GM23338 (cell line): ENCODE results near the gene LHB. TPM values are rescaled to one million over a fixed set of nuclear protein-coding genes. Genes with fewer than 3 reads are reported as not detected.

ENCODE experiments used
- ATAC-seq: fragments of 200-7000 bp; cut with Tn5 transposase; 3 replicates; pipeline ENCODE4 v1.9.1; 2020
- DNase-seq: peaks from one replicate; pipeline ENCODE4 v3.0.0-alpha.2; 2015; ENCODE audit warnings: low spot score
- H2AFZ ChIP-seq: fragments of 200-600 bp; sonication (generic); 2 replicates; pipeline ENCODE4 v1.8.0; 2016; ENCODE audit warnings: antibody characterized with exemption, mild to moderate bottlenecking, moderate library complexity
- H3F3A ChIP-seq: fragments of 200-600 bp; sonication (generic); replicated peaks from 2 replicates; pipeline ENCODE4 v1.8.0; 2017; ENCODE audit warnings: antibody characterized with exemption, mixed run types, low read depth
- H3K27ac ChIP-seq: fragments of 200-600 bp; sonication (generic); 2 replicates; pipeline ENCODE4 v1.6.1; 2016; ENCODE audit warnings: low read depth
- H3K27me3 ChIP-seq: fragments of 200-600 bp; sonication (generic); 2 replicates; pipeline ENCODE4 v1.8.0; 2016; ENCODE audit warnings: mild to moderate bottlenecking, mixed run types, moderate library complexity; ENCODE audit not compliant: insufficient read depth
- H3K36me3 ChIP-seq: fragments of 200-600 bp; sonication (generic); 2 replicates; pipeline ENCODE4 v1.8.0; 2016; ENCODE audit warnings: mild to moderate bottlenecking; ENCODE audit not compliant: insufficient read depth
- H3K4me1 ChIP-seq: fragments of 200-600 bp; sonication (generic); 2 replicates; pipeline ENCODE4 v1.8.0; 2016; ENCODE audit warnings: mild to moderate bottlenecking, moderate library complexity; ENCODE audit not compliant: insufficient read depth
- H3K4me2 ChIP-seq: fragments of 200-600 bp; sonication (generic); 2 replicates; pipeline ENCODE4 v1.7.1; 2017; ENCODE audit warnings: mixed run types
- H3K4me3 ChIP-seq: fragments of 200-600 bp; sonication (generic); 2 replicates; pipeline ENCODE4 v1.6.1; 2016; ENCODE audit warnings: mixed run types
- H3K79me2 ChIP-seq: fragments of 200-600 bp; sonication (generic); replicated peaks from 2 replicates; pipeline ENCODE4 v1.8.0; 2017; ENCODE audit warnings: mild to moderate bottlenecking; ENCODE audit not compliant: insufficient read depth
- H3K9me2 ChIP-seq: fragments of 200-600 bp; sonication (generic); 2 replicates; pipeline ENCODE4 v1.8.0; 2017; ENCODE audit not compliant: insufficient read depth
- H4K20me1 ChIP-seq: fragments of 200-600 bp; sonication (generic); replicated peaks from 2 replicates; pipeline ENCODE4 v1.8.0; 2017; ENCODE audit warnings: mild to moderate bottlenecking; ENCODE audit not compliant: insufficient read depth
- H3K27ac Mint-ChIP-seq: 2 replicates; pipeline ENCODE4 v1.8.0; 2020; ENCODE audit warnings: inconsistent platforms, mild to moderate bottlenecking, moderate library complexity, mixed read lengths
- H3K27me3 Mint-ChIP-seq: 3 replicates; pipeline ENCODE4 v1.8.0; 2022; ENCODE audit warnings: low read depth, mild to moderate bottlenecking, moderate library complexity, mixed read lengths, inconsistent platforms; ENCODE audit not compliant: insufficient read depth, poor library complexity
- H3K36me3 Mint-ChIP-seq: 3 replicates; pipeline ENCODE4 v1.8.0; 2021; ENCODE audit warnings: low read depth, mild to moderate bottlenecking, inconsistent platforms, moderate library complexity, mixed read lengths
- H3K4me1 Mint-ChIP-seq: 3 replicates; pipeline ENCODE4 v1.8.0; 2020; ENCODE audit warnings: mild to moderate bottlenecking, inconsistent platforms, mixed read lengths
- H3K4me3 Mint-ChIP-seq: 3 replicates; pipeline ENCODE4 v1.8.0; 2021; ENCODE audit warnings: moderate library complexity, mild to moderate bottlenecking, inconsistent platforms, mixed read lengths
- H3K9me3 Mint-ChIP-seq: 3 replicates; pipeline ENCODE4 v1.8.0; 2020; ENCODE audit warnings: moderate library complexity, mild to moderate bottlenecking, inconsistent platforms, mixed read lengths
- CREB1 ChIP-seq: fragments of 250-450 bp; sonication (Bioruptor Pico); IDR thresholded peaks from 2 replicates; pipeline ENCODE4 v1.5.0; 2020; ENCODE audit warnings: low read depth, mild to moderate bottlenecking, moderate library complexity
- EZH2 ChIP-seq: fragments of 200-600 bp; sonication (generic); IDR thresholded peaks from one replicate; pipeline ENCODE4 v1.8.0; 2017; ENCODE audit warnings: antibody characterized with exemption, mild to moderate bottlenecking, low read depth; ENCODE audit not compliant: unreplicated experiment
- EZH2phosphoT487 ChIP-seq: fragments of 200-600 bp; sonication (generic); IDR thresholded peaks from one replicate; pipeline ENCODE4 v1.8.1; 2018; ENCODE audit warnings: antibody characterized with exemption; ENCODE audit not compliant: unreplicated experiment
- JUNB ChIP-seq: IDR thresholded peaks from one replicate; pipeline ENCODE4 v1.6.1; 2016; ENCODE audit warnings: antibody characterized with exemption; ENCODE audit not compliant: unreplicated experiment
- NANOG ChIP-seq: IDR thresholded peaks from 2 replicates; pipeline ENCODE4 v1.6.1; 2016; ENCODE audit warnings: antibody characterized with exemption, borderline replicate concordance
- POLR2AphosphoS5 ChIP-seq: IDR thresholded peaks from 2 replicates; pipeline ENCODE4 v1.6.1; 2016; ENCODE audit warnings: antibody characterized with exemption, low read depth
- STAT1 ChIP-seq: IDR thresholded peaks from one replicate; pipeline ENCODE4 v1.6.1; 2016; ENCODE audit warnings: antibody characterized with exemption; ENCODE audit not compliant: unreplicated experiment
- ZNF114 ChIP-seq: fragments of 250-450 bp; sonication (Bioruptor Pico); IDR thresholded peaks from 2 replicates; pipeline ENCODE4 v1.5.0; 2020; ENCODE audit warnings: mild to moderate bottlenecking, moderate library complexity
- ZNF331 ChIP-seq: fragments of 250-450 bp; sonication (Bioruptor Pico); IDR thresholded peaks from 2 replicates; pipeline ENCODE4 v1.5.0; 2020; ENCODE audit warnings: low read depth, mild to moderate bottlenecking, moderate library complexity
- polyA plus RNA-seq: library from polyadenylated mRNA; unstranded; fragments of >200 nt; fragmentation: Nextera tagmentation; extraction: Ambion mirVana; gene quantifications from 2 replicates; pipeline ENCODE4 v1.2.1, GENCODE V29; 2016
- total RNA-seq: library from RNA; depleted of rRNA; stranded (reverse); fragments of >200 nt; shearing (Covaris generic); gene quantifications from 2 replicates; pipeline ENCODE4 v1.2.3, GENCODE V29; 2014
- TF ChIP-seq, protein P1 (sequence below), 2 experiments: fragments of 200-600 bp in 1 of 2; sonication (generic) in 1 of 2; conservative IDR thresholded peaks; 2 replicates each; pipeline versions ENCODE4 v1.5.1 to v1.6.1; 2016 to 2017; ENCODE audit warnings: antibody characterized with exemption in 2 of 2, low read depth in 2 of 2, mild to moderate bottlenecking in 2 of 2, moderate library complexity in 1 of 2
- TF ChIP-seq, protein P2 (sequence below): fragments of 250-450 bp; sonication (Bioruptor Pico); IDR thresholded peaks from 2 replicates; pipeline ENCODE4 v1.5.0; 2020; ENCODE audit warnings: mild to moderate bottlenecking, moderate library complexity
- TF ChIP-seq, protein P3 (sequence below): IDR thresholded peaks from 2 replicates; pipeline ENCODE4 v1.6.1; 2016; ENCODE audit warnings: antibody characterized with exemption
- TF ChIP-seq, protein P4 (sequence below): IDR thresholded peaks from one replicate; pipeline ENCODE4 v1.6.1; 2018; ENCODE audit warnings: antibody characterized with exemption; ENCODE audit not compliant: unreplicated experiment

LHB gene
- total and polyA plus RNA-seq, 2 experiments from 2014 or later: 0.76 TPM; not detected in 1

DNA sequence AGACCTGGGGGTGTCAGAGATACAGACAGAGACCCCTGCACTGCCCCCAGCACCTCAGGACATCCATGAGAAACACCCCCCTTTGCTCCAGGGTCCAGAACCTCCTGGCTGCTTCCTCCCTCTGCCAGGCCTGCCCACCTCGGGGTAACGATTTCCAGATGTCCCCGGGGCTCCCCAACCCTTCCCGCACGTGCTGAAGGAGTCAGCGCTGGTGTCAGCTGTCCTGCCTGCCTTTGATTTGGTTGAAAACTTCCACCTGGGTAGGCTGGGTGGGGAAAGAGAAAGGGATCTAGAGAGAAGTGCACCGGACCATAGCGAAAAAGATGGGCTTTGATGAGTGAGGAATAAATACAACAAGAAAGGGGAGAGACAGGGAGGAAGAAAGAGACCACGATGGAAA, 42.2 kb upstream of the LHB start:
- H2AFZ ChIP-seq: no peak overlapping the region
- H3K36me3 ChIP-seq: no peaks in the 10 kb centered on the region
- peaks cover 63% of the 10 kb centered on the region for H3K27me3 ChIP-seq
- ATAC-seq: no peak
- H3K4me3 Mint-ChIP-seq: no peak overlapping the region
- no peaks in the 10 kb centered on the region for H3K36me3 Mint-ChIP-seq
- H3K4me2 ChIP-seq: no peak overlapping the region
- DNase-seq: no peak
- no peaks in the 10 kb centered on the region for H3K79me2 ChIP-seq
- no peaks in the 10 kb centered on the region; the same call in 2 of the 3 replicates for H3K9me3 Mint-ChIP-seq
- H3K4me1 ChIP-seq: peaks cover 20% of the 10 kb centered on the region
- H3K27ac ChIP-seq: no peak overlapping the region
- no peaks in the 10 kb centered on the region for H3K9me2 ChIP-seq
- H3K27me3 Mint-ChIP-seq: peaks cover 51% of the 10 kb centered on the region
- no peaks in the 10 kb centered on the region for H4K20me1 ChIP-seq
- no peak overlapping the region for H3K27ac Mint-ChIP-seq
- H3K4me3 ChIP-seq: no peak overlapping the region
- H3F3A ChIP-seq: no peaks in the 10 kb centered on the region
- peaks cover 20% of the 10 kb centered on the region for H3K4me1 Mint-ChIP-seq
- TF ChIP-seq, protein P1, sequence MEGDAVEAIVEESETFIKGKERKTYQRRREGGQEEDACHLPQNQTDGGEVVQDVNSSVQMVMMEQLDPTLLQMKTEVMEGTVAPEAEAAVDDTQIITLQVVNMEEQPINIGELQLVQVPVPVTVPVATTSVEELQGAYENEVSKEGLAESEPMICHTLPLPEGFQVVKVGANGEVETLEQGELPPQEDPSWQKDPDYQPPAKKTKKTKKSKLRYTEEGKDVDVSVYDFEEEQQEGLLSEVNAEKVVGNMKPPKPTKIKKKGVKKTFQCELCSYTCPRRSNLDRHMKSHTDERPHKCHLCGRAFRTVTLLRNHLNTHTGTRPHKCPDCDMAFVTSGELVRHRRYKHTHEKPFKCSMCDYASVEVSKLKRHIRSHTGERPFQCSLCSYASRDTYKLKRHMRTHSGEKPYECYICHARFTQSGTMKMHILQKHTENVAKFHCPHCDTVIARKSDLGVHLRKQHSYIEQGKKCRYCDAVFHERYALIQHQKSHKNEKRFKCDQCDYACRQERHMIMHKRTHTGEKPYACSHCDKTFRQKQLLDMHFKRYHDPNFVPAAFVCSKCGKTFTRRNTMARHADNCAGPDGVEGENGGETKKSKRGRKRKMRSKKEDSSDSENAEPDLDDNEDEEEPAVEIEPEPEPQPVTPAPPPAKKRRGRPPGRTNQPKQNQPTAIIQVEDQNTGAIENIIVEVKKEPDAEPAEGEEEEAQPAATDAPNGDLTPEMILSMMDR (conservative IDR thresholded peaks at IDR 0.05; ENCODE audit: low read depth in 2 of 2): no peak
- TF ChIP-seq, protein P2, sequence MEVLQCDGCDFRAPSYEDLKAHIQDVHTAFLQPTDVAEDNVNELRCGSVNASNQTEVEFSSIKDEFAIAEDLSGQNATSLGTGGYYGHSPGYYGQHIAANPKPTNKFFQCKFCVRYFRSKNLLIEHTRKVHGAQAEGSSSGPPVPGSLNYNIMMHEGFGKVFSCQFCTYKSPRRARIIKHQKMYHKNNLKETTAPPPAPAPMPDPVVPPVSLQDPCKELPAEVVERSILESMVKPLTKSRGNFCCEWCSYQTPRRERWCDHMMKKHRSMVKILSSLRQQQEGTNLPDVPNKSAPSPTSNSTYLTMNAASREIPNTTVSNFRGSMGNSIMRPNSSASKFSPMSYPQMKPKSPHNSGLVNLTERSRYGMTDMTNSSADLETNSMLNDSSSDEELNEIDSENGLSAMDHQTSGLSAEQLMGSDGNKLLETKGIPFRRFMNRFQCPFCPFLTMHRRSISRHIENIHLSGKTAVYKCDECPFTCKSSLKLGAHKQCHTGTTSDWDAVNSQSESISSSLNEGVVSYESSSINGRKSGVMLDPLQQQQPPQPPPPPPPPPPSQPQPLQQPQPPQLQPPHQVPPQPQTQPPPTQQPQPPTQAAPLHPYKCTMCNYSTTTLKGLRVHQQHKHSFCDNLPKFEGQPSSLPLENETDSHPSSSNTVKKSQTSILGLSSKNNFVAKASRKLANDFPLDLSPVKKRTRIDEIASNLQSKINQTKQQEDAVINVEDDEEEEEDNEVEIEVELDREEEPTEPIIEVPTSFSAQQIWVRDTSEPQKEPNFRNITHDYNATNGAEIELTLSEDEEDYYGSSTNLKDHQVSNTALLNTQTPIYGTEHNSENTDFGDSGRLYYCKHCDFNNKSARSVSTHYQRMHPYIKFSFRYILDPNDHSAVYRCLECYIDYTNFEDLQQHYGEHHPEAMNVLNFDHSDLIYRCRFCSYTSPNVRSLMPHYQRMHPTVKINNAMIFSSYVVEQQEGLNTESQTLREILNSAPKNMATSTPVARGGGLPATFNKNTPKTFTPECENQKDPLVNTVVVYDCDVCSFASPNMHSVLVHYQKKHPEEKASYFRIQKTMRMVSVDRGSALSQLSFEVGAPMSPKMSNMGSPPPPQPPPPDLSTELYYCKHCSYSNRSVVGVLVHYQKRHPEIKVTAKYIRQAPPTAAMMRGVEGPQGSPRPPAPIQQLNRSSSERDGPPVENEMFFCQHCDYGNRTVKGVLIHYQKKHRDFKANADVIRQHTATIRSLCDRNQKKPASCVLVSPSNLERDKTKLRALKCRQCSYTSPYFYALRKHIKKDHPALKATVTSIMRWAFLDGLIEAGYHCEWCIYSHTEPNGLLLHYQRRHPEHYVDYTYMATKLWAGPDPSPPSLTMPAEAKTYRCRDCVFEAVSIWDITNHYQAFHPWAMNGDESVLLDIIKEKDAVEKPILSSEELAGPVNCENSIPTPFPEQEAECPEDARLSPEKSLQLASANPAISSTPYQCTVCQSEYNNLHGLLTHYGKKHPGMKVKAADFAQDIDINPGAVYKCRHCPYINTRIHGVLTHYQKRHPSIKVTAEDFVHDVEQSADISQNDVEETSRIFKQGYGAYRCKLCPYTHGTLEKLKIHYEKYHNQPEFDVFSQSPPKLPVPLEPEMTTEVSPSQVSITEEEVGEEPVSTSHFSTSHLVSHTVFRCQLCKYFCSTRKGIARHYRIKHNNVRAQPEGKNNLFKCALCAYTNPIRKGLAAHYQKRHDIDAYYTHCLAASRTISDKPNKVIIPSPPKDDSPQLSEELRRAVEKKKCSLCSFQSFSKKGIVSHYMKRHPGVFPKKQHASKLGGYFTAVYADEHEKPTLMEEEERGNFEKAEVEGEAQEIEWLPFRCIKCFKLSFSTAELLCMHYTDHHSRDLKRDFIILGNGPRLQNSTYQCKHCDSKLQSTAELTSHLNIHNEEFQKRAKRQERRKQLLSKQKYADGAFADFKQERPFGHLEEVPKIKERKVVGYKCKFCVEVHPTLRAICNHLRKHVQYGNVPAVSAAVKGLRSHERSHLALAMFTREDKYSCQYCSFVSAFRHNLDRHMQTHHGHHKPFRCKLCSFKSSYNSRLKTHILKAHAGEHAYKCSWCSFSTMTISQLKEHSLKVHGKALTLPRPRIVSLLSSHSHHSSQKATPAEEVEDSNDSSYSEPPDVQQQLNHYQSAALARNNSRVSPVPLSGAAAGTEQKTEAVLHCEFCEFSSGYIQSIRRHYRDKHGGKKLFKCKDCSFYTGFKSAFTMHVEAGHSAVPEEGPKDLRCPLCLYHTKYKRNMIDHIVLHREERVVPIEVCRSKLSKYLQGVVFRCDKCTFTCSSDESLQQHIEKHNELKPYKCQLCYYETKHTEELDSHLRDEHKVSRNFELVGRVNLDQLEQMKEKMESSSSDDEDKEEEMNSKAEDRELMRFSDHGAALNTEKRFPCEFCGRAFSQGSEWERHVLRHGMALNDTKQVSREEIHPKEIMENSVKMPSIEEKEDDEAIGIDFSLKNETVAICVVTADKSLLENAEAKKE (CRISPR knock-in tag): no peak
- TF ChIP-seq EZH2phosphoT487 (no peak), POLR2AphosphoS5 (no peak), ZNF331 (CRISPR knock-in tag) (no peak), EZH2 (no peak), STAT1 (no peak), JUNB (no peak), NANOG (no peak), CREB1 (CRISPR knock-in tag) (no peak), ZNF114 (CRISPR knock-in tag) (no peak)
- TF ChIP-seq, protein P3, sequence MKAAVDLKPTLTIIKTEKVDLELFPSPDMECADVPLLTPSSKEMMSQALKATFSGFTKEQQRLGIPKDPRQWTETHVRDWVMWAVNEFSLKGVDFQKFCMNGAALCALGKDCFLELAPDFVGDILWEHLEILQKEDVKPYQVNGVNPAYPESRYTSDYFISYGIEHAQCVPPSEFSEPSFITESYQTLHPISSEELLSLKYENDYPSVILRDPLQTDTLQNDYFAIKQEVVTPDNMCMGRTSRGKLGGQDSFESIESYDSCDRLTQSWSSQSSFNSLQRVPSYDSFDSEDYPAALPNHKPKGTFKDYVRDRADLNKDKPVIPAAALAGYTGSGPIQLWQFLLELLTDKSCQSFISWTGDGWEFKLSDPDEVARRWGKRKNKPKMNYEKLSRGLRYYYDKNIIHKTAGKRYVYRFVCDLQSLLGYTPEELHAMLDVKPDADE: no peak
- TF ChIP-seq, protein P4, sequence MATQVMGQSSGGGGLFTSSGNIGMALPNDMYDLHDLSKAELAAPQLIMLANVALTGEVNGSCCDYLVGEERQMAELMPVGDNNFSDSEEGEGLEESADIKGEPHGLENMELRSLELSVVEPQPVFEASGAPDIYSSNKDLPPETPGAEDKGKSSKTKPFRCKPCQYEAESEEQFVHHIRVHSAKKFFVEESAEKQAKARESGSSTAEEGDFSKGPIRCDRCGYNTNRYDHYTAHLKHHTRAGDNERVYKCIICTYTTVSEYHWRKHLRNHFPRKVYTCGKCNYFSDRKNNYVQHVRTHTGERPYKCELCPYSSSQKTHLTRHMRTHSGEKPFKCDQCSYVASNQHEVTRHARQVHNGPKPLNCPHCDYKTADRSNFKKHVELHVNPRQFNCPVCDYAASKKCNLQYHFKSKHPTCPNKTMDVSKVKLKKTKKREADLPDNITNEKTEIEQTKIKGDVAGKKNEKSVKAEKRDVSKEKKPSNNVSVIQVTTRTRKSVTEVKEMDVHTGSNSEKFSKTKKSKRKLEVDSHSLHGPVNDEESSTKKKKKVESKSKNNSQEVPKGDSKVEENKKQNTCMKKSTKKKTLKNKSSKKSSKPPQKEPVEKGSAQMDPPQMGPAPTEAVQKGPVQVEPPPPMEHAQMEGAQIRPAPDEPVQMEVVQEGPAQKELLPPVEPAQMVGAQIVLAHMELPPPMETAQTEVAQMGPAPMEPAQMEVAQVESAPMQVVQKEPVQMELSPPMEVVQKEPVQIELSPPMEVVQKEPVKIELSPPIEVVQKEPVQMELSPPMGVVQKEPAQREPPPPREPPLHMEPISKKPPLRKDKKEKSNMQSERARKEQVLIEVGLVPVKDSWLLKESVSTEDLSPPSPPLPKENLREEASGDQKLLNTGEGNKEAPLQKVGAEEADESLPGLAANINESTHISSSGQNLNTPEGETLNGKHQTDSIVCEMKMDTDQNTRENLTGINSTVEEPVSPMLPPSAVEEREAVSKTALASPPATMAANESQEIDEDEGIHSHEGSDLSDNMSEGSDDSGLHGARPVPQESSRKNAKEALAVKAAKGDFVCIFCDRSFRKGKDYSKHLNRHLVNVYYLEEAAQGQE: no peak
